HG02678 (cell line): ENCODE measurements around the gene CLMP.

Experiments
- ATAC-seq: cut with Tn5 transposase; IDR thresholded peaks from one replicate; pipeline ENCODE4 v1.9.1; 2021; ENCODE audit warnings: mild to moderate bottlenecking, moderate library complexity; ENCODE audit not compliant: unreplicated experiment

The CLMP gene

DNA sequence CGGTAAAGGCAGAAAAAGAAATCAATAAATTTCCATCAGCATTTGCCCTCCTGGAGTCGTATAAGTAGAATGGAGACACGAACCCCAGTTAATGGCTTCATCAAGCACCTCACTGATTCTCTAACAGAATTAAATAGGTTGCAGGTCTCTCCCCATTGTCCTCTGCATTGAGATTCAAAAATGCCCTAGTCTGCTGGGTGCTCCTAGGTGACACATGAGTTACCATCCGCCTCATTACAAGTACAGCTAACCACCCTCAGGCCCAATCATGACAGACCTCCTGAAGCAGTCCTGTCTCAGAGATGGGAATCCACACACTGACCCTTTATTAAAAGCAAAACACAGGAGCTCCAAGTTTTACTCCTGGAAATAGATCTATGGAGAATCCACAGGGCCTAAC, 164.5 kb downstream of the CLMP start:
- ATAC-seq, result no peak

- peak; percentile 69 for ATAC-seq
Observed at GRCh38 chr11:123020968-123021367, 174.1 kb downstream of the CLMP start.
